OCI-LY7 (cell line): ENCODE measurements around the gene PTPRZ1. TPM values are rescaled to one million over a fixed set of nuclear protein-coding genes. Genes with fewer than 3 reads are reported as not detected.
A peak's percentile ranks its signal among the peaks of the same experiment; 100 is the strongest.

Experiments used
- BruUV-seq: library from RNA; stranded (reverse); fragments of 400-500 nt; replicated peaks from 2 replicates; lab custom pipeline; 2021; lab: Mats Ljungman, UMichigan
- CTCF ChIA-PET: fragments of 300-600 bp; sonication (Branson Sonifier 250); formaldehyde crosslinking; loops from one replicate; lab custom pipeline; 2022; ENCODE audit warnings: antibody characterized with exemption; ENCODE audit not compliant: unreplicated experiment; lab: Charles Lee
- POLR2A ChIA-PET: fragments of 300-600 bp; sonication (Branson Sonifier 250); formaldehyde crosslinking; loops from one replicate; lab custom pipeline; 2022; ENCODE audit warnings: antibody characterized with exemption; lab: Charles Lee
- DNase-seq: peaks from one replicate; pipeline ENCODE4 v3.0.0-alpha.2; 2015; ENCODE audit warnings: low spot score
- H2AFZ ChIP-seq: fragments of 200-600 bp; sonication (generic), shearing (Covaris generic); 2 replicates; pipeline ENCODE4 v1.6.1; 2014; ENCODE audit warnings: mild to moderate bottlenecking, antibody characterized with exemption, low read length, moderate library complexity
- H3K27ac ChIP-seq: fragments of 200-600 bp; sonication (generic); 2 replicates; pipeline ENCODE4 v1.5.1; 2014; ENCODE audit warnings: mixed run types, low read depth, mild to moderate bottlenecking, moderate library complexity, low read length, inconsistent platforms; ENCODE audit not compliant: poor library complexity, severe bottlenecking
- H3K36me3 ChIP-seq: fragments of 200-600 bp; sonication (generic); 2 replicates; pipeline ENCODE4 v1.6.1; 2014; ENCODE audit warnings: mild to moderate bottlenecking, antibody characterized with exemption, low read length, moderate library complexity, mixed read lengths; ENCODE audit not compliant: insufficient read depth
- H3K4me1 ChIP-seq: fragments of 200-600 bp; sonication (generic); 2 replicates; pipeline ENCODE4 v1.5.1; 2014; ENCODE audit warnings: mild to moderate bottlenecking, low read length; ENCODE audit not compliant: insufficient read depth, poor library complexity, severe bottlenecking
- H3K4me2 ChIP-seq: fragments of 200-600 bp; sonication (generic); 2 replicates; pipeline ENCODE4 v1.6.1; 2014; ENCODE audit warnings: mild to moderate bottlenecking, low read length
- H3K4me3 ChIP-seq: fragments of 200-600 bp; sonication (generic); 2 replicates; pipeline ENCODE4 v1.5.1; 2014; ENCODE audit warnings: mild to moderate bottlenecking, low read depth, low read length; ENCODE audit not compliant: poor library complexity, severe bottlenecking
- H3K79me2 ChIP-seq: fragments of 200-600 bp; sonication (generic); 2 replicates; pipeline ENCODE4 v1.6.1; 2016; ENCODE audit warnings: low read depth, mild to moderate bottlenecking, low read length, moderate library complexity, mixed read lengths; ENCODE audit not compliant: insufficient read depth
- H3K9me2 ChIP-seq: fragments of 200-600 bp; sonication (generic); 2 replicates; pipeline ENCODE4 v1.6.1; 2016; ENCODE audit warnings: mild to moderate bottlenecking, low read length, mixed read lengths; ENCODE audit not compliant: insufficient read depth
- H3K9me3 ChIP-seq: fragments of 200-600 bp; sonication (generic); 2 replicates; pipeline ENCODE4 v1.6.1; 2014; ENCODE audit warnings: mild to moderate bottlenecking, mixed run types, low read length, mixed read lengths
- H4K20me1 ChIP-seq: fragments of 200-600 bp; sonication (generic); 2 replicates; pipeline ENCODE4 v1.6.1; 2014; ENCODE audit warnings: mild to moderate bottlenecking, antibody characterized with exemption, low read length, moderate library complexity, mixed read lengths; ENCODE audit not compliant: insufficient read depth
- EZH2phosphoT487 ChIP-seq: fragments of 200-600 bp; sonication (generic); IDR thresholded peaks from 2 replicates; pipeline ENCODE4 v1.6.1; 2018; ENCODE audit warnings: low read depth, borderline replicate concordance, mild to moderate bottlenecking, mixed run types, antibody characterized with exemption, low read length, moderate library complexity, mixed read lengths
- intact Hi-C: fragments of 100-400 bp; cut with micrococcal nuclease; formaldehyde crosslinking; loops from one replicate; pipeline ENCODE4 v1.10.0; 2022; ENCODE audit not compliant: unreplicated experiment
- total RNA-seq, 2 experiments: library from RNA; depleted of rRNA in 1 of 2; stranded (reverse); fragments of >200 nt in 1 of 2; shearing (Covaris generic) in 1 of 2; gene quantifications; 2 replicates each; pipeline ENCODE4 v1.2.3, GENCODE V29; 2014 to 2022
- TF ChIP-seq, protein P1 (sequence below): fragments of 200-600 bp; sonication (generic); conservative IDR thresholded peaks from 2 replicates; pipeline ENCODE4 v1.5.1; 2014; ENCODE audit warnings: mild to moderate bottlenecking, antibody characterized with exemption, low read length, moderate library complexity, mixed read lengths

PTPRZ1 gene
- total RNA-seq, 2 experiments from 2014 or later, result not detected

- no peak overlapping the region for H3K4me3 ChIP-seq
- H3K79me2 ChIP-seq, result no peaks in the 10 kb centered on the region; the same call in 1 of the 2 replicates
- no peak overlapping the region for H2AFZ ChIP-seq
- H3K4me1 ChIP-seq, result no peaks in the 10 kb centered on the region
- ChIA-PET CTCF (no interaction called here), POLR2A (interaction anchor here (0.6 kb wide), 1 partner anchor 1164 kb away, joined by 5 read pairs; no protein-coding TSS in a partner anchor)
- DNase-seq, result no peak
- no peaks in the 10 kb centered on the region for H3K9me3 ChIP-seq
- H3K36me3 ChIP-seq, result no peaks in the 10 kb centered on the region; the same call in 1 of the 2 replicates
- no peak overlapping the region for H3K27ac ChIP-seq
- no peak overlapping the region for H3K4me2 ChIP-seq
- intact Hi-C loops, result loop anchor here (10.0 kb wide), 1 partner anchor 627 kb away; no protein-coding TSS in a partner anchor
- TF ChIP-seq EZH2phosphoT487, result no peak
- TF ChIP-seq, protein P1, sequence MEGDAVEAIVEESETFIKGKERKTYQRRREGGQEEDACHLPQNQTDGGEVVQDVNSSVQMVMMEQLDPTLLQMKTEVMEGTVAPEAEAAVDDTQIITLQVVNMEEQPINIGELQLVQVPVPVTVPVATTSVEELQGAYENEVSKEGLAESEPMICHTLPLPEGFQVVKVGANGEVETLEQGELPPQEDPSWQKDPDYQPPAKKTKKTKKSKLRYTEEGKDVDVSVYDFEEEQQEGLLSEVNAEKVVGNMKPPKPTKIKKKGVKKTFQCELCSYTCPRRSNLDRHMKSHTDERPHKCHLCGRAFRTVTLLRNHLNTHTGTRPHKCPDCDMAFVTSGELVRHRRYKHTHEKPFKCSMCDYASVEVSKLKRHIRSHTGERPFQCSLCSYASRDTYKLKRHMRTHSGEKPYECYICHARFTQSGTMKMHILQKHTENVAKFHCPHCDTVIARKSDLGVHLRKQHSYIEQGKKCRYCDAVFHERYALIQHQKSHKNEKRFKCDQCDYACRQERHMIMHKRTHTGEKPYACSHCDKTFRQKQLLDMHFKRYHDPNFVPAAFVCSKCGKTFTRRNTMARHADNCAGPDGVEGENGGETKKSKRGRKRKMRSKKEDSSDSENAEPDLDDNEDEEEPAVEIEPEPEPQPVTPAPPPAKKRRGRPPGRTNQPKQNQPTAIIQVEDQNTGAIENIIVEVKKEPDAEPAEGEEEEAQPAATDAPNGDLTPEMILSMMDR, result no peak
- H4K20me1 ChIP-seq, result no peaks in the 10 kb centered on the region
- no peaks in the 10 kb centered on the region for H3K9me2 ChIP-seq
- no TSS peak for BruUV-seq
Observed at GRCh38 chr7:121992068-121992467, 119.1 kb downstream of the PTPRZ1 start.

DNA sequence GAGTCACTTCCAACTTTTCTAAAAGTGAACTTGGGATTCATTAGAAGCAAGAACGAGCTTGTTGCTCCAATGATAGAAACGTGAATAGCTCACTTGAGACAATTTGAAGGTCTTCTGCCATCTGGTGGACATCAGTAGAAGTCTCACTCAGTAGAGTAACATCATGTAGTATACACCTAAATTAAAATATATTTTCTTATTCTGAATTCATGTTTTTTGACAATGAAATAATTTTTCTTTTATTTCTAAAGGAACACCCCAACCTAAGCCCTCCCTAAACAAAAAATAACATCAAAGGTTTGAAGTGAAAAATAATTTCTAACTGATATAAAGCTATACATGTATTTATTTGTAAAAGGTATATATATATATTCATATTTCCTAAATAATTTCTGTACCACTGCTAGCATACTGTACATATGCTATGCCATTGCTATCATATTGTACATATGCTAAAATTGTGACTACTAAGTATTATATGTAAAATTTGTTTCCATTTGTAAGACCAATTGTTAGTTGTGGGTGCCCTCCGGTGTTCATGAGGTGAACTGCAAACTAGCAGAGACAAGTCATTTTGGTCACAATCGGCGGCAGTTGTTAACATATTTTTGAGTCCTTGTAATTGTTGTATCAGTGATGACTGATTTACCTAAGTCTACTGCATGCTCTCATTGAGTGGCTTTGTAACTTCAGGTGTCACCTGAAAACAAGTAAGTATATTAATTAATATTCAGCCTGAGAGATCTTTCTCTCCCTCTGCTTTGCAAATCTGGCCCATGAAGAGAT is 121.9 kb downstream of the PTPRZ1 start:
- POLR2A ChIA-PET, result interaction anchor here (0.6 to 1.8 kb wide), 3 partner anchors 9 to 523 kb away, joined by 3 to 4 read pairs (median 4); no protein-coding TSS in a partner anchor
- Histone ChIP-seq H3K27ac (no peak overlapping the region), H3K9me2 (no peaks in the 10 kb centered on the region), H4K20me1 (no peaks in the 10 kb centered on the region), H3K9me3 (no peaks in the 10 kb centered on the region), H2AFZ (no peak overlapping the region; the same call in 1 of the 2 replicates), H3K36me3 (no peaks in the 10 kb centered on the region; the same call in 1 of the 2 replicates), H3K4me2 (no peak overlapping the region), H3K4me1 (no peaks in the 10 kb centered on the region), H3K79me2 (no peaks in the 10 kb centered on the region), H3K4me3 (no peak overlapping the region)
- no TSS peak for BruUV-seq
- TF ChIP-seq, protein P1, result peak; percentile 84
- TF ChIP-seq EZH2phosphoT487, result no peak
- CTCF ChIA-PET, result interaction anchor here (0.6 kb wide), 3 partner anchors 39 to 404 kb away, joined by 3 read pairs; no protein-coding TSS in a partner anchor
- peak; percentile 60 for DNase-seq
- intact Hi-C loops, result loop anchor here (2.0 to 10.0 kb wide), 2 partner anchors 242 to 630 kb away; no protein-coding TSS in a partner anchor
